IMR-90 (cell line): ENCODE data around the gene UBASH3B.

Experiments used
- BHLHE40 ChIP-seq: fragments of 150-350 bp; IDR thresholded peaks from 2 replicates; pipeline ENCODE4 v1.6.1; 2016; ENCODE audit warnings: mild to moderate bottlenecking, low read depth, low read length
- CEBPB ChIP-seq: IDR thresholded peaks from 2 replicates; pipeline ENCODE4 v1.6.1; 2012; ENCODE audit warnings: low read depth, low read length, improper control_type of control experiment
- MAFK ChIP-seq: IDR thresholded peaks from 2 replicates; pipeline ENCODE4 v1.6.1; 2012; ENCODE audit warnings: low read depth, low read length, improper control_type of control experiment
- MAZ ChIP-seq: IDR thresholded peaks from 2 replicates; pipeline ENCODE4 v1.6.1; 2012; ENCODE audit warnings: low read depth, mild to moderate bottlenecking, low read length, improper control_type of control experiment, moderate library complexity, borderline replicate concordance
- MXI1 ChIP-seq: IDR thresholded peaks from 2 replicates; pipeline ENCODE4 v1.6.1; 2012; ENCODE audit warnings: low read depth, mild to moderate bottlenecking, low read length, moderate library complexity, borderline replicate concordance
- NFE2L2 ChIP-seq: fragments of 150-350 bp; IDR thresholded peaks from 2 replicates; pipeline ENCODE4 v1.6.1; 2016; ENCODE audit warnings: low read depth, mild to moderate bottlenecking, low read length
- POLR2A ChIP-seq: IDR thresholded peaks from 2 replicates; pipeline ENCODE4 v1.6.1; 2012; ENCODE audit warnings: mild to moderate bottlenecking, low read depth, low read length
- RAD21 ChIP-seq: IDR thresholded peaks from 2 replicates; pipeline ENCODE4 v1.6.1; 2012; ENCODE audit warnings: low read length, improper control_type of control experiment
- RCOR1 ChIP-seq: IDR thresholded peaks from 2 replicates; pipeline ENCODE4 v1.6.1; 2012; ENCODE audit warnings: mild to moderate bottlenecking, low read length, improper control_type of control experiment; ENCODE audit not compliant: insufficient replicate concordance
- RFX5 ChIP-seq: IDR thresholded peaks from 2 replicates; pipeline ENCODE4 v1.8.0; 2012; ENCODE audit warnings: low read depth, mild to moderate bottlenecking, low read length, moderate library complexity
- TF ChIP-seq, protein P1 (sequence below): conservative IDR thresholded peaks from 2 replicates; pipeline ENCODE4 v1.5.1; 2012; ENCODE audit warnings: mild to moderate bottlenecking, low read depth, low read length, improper control_type of control experiment
- TF ChIP-seq, protein P2 (sequence below): fragments of 150-350 bp; IDR thresholded peaks from 2 replicates; pipeline ENCODE4 v1.6.1; 2017; ENCODE audit warnings: mild to moderate bottlenecking, antibody characterized with exemption, low read length, low read depth
- TF ChIP-seq, protein P3 (sequence below): fragments of 150-350 bp; IDR thresholded peaks from 2 replicates; pipeline ENCODE4 v1.6.1; 2016; ENCODE audit warnings: low read depth, mild to moderate bottlenecking, low read length, moderate library complexity, borderline replicate concordance

DNA sequence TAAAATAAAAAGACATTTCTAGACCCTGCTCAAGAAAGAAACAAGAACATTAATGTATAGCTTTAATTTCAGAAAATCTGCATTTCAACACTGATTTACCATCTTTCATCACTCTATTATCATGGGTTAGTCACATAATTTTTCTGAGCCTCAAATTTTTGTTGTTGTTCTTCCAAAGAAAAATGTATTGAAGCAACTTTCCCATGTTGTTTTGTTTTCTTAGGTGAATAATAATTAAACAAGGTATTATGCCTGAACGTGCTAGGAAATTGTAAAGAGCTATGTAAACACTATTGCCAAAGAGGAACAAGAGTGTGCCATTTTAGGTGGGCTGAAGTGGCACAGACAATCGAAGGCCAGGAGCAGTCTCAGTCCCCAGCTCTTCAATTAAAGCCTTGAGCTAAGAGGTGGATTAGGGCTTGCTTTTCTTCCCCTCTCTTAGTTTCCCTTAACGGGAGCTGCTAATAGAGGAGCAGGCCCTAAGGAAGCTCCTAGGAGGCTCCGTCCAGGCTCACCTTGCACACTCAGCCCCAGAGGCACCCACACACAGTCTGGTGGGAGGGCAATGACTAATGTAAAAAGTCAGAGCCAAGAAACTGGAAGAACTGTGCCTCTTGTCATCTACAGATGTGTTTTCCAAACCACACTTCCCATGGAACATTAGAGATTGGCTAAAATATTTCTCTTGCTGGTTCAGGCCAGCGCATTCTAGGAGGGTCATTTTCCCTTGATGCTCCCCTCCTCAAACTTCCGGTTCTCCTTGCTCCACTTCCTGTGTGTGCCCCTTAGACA lies 8.8 kb upstream of the UBASH3B start:
- TF ChIP-seq, protein P1, sequence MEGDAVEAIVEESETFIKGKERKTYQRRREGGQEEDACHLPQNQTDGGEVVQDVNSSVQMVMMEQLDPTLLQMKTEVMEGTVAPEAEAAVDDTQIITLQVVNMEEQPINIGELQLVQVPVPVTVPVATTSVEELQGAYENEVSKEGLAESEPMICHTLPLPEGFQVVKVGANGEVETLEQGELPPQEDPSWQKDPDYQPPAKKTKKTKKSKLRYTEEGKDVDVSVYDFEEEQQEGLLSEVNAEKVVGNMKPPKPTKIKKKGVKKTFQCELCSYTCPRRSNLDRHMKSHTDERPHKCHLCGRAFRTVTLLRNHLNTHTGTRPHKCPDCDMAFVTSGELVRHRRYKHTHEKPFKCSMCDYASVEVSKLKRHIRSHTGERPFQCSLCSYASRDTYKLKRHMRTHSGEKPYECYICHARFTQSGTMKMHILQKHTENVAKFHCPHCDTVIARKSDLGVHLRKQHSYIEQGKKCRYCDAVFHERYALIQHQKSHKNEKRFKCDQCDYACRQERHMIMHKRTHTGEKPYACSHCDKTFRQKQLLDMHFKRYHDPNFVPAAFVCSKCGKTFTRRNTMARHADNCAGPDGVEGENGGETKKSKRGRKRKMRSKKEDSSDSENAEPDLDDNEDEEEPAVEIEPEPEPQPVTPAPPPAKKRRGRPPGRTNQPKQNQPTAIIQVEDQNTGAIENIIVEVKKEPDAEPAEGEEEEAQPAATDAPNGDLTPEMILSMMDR: no peak
- TF ChIP-seq POLR2A (no peak), RFX5 (no peak), MXI1 (no peak), MAZ (no peak), CEBPB (no peak), BHLHE40 (0 out of 2 replicates have a peak, but pooled peaks have one; percentile 8), NFE2L2 (0 out of 2 replicates have a peak, but pooled peaks have one; percentile 31), RCOR1 (no peak), MAFK (no peak), RAD21 (no peak)
- TF ChIP-seq, protein P2, sequence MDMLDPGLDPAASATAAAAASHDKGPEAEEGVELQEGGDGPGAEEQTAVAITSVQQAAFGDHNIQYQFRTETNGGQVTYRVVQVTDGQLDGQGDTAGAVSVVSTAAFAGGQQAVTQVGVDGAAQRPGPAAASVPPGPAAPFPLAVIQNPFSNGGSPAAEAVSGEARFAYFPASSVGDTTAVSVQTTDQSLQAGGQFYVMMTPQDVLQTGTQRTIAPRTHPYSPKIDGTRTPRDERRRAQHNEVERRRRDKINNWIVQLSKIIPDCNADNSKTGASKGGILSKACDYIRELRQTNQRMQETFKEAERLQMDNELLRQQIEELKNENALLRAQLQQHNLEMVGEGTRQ: no peak
- TF ChIP-seq, protein P3, sequence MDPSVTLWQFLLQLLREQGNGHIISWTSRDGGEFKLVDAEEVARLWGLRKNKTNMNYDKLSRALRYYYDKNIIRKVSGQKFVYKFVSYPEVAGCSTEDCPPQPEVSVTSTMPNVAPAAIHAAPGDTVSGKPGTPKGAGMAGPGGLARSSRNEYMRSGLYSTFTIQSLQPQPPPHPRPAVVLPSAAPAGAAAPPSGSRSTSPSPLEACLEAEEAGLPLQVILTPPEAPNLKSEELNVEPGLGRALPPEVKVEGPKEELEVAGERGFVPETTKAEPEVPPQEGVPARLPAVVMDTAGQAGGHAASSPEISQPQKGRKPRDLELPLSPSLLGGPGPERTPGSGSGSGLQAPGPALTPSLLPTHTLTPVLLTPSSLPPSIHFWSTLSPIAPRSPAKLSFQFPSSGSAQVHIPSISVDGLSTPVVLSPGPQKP: no peak
